KMS-11 (cell line): ENCODE data around the gene CUEDC1.

ENCODE experiments used
- H2AFZ ChIP-seq: fragments of 200-600 bp; sonication (generic); 2 replicates; pipeline ENCODE4 v1.6.1; 2016; ENCODE audit warnings: antibody characterized with exemption, mixed run types, low read depth
- H3K27ac ChIP-seq: fragments of 200-600 bp; sonication (generic); 2 replicates; pipeline ENCODE4 v1.6.1; 2016; ENCODE audit warnings: mild to moderate bottlenecking, mixed run types
- H3K27me3 ChIP-seq: fragments of 200-600 bp; sonication (generic); 2 replicates; pipeline ENCODE4 v1.6.1; 2017; ENCODE audit warnings: mild to moderate bottlenecking, low read depth, mixed run types, moderate library complexity; ENCODE audit not compliant: insufficient read depth
- H3K36me3 ChIP-seq: fragments of 200-600 bp; sonication (generic); 2 replicates; pipeline ENCODE4 v1.6.1; 2017; ENCODE audit warnings: mild to moderate bottlenecking, mixed run types; ENCODE audit not compliant: insufficient read depth
- H3K4me1 ChIP-seq: fragments of 200-600 bp; sonication (generic); 2 replicates; pipeline ENCODE4 v1.6.1; 2016; ENCODE audit warnings: mild to moderate bottlenecking, low read depth, mixed run types; ENCODE audit not compliant: poor library complexity, severe bottlenecking
- H3K4me2 ChIP-seq: fragments of 200-600 bp; sonication (generic); 2 replicates; pipeline ENCODE4 v1.7.0; 2016; ENCODE audit warnings: mild to moderate bottlenecking, mixed run types
- H3K4me3 ChIP-seq: fragments of 200-600 bp; sonication (generic); IDR thresholded peaks from 2 replicates; pipeline ENCODE4 v1.6.1; 2017; ENCODE audit warnings: low read depth, low read length, mixed read lengths; ENCODE audit not compliant: insufficient read depth
- H3K79me2 ChIP-seq: fragments of 200-600 bp; sonication (generic); 2 replicates; pipeline ENCODE4 v1.6.1; 2016; ENCODE audit warnings: low read depth, mixed run types; ENCODE audit not compliant: insufficient read depth
- H3K9ac ChIP-seq: fragments of 200-600 bp; sonication (generic); 2 replicates; pipeline ENCODE4 v1.6.1; 2016; ENCODE audit warnings: mild to moderate bottlenecking, mixed run types
- H4K20me1 ChIP-seq: fragments of 200-600 bp; sonication (generic); 2 replicates; pipeline ENCODE4 v1.6.1; 2016; ENCODE audit warnings: mild to moderate bottlenecking, mixed run types; ENCODE audit not compliant: insufficient read depth
- CTCF ChIP-seq: fragments of 200-600 bp; sonication (generic); conservative IDR thresholded peaks from 2 replicates; pipeline ENCODE4 v1.6.1; 2017; ENCODE audit warnings: low read depth, mild to moderate bottlenecking, antibody characterized with exemption, low read length, moderate library complexity, mixed read lengths

The CUEDC1 gene

GRCh38 chr17:57903961-57904360 lies 51.3 kb downstream of the CUEDC1 start:
- H3K27ac ChIP-seq = peak overlapping the region; percentile 80
- TF ChIP-seq CTCF = no peak
- no peaks in the 10 kb centered on the region for H4K20me1 ChIP-seq
- no peak overlapping the region for H3K4me3 ChIP-seq
- no peaks in the 10 kb centered on the region for H3K36me3 ChIP-seq
- peak overlapping the region; percentile 57; the same call in 1 of the 2 replicates for H2AFZ ChIP-seq
- peaks cover 69% of the 10 kb centered on the region for H3K4me1 ChIP-seq
- peak overlapping the region; percentile 49; the same call in 1 of the 2 replicates for H3K9ac ChIP-seq
- H3K27me3 ChIP-seq = no peaks in the 10 kb centered on the region
- H3K79me2 ChIP-seq = no peaks in the 10 kb centered on the region
- H3K4me2 ChIP-seq = peak overlapping the region; percentile 92

GRCh38 chr17:57902800-57903759 lies 52.1 kb downstream of the CUEDC1 start:
- peak overlapping the region; percentile 80 for H3K27ac ChIP-seq
- H2AFZ ChIP-seq = peak overlapping the region; percentile 57; the same call in 1 of the 2 replicates
- H3K79me2 ChIP-seq = no peaks in the 10 kb centered on the region
- H3K27me3 ChIP-seq = no peaks in the 10 kb centered on the region
- H3K4me1 ChIP-seq = peaks cover 69% of the 10 kb centered on the region
- peak overlapping the region; percentile 49; the same call in 1 of the 2 replicates for H3K9ac ChIP-seq
- H3K4me2 ChIP-seq = peak overlapping the region; percentile 92
- H3K36me3 ChIP-seq = no peaks in the 10 kb centered on the region
- no peak for TF ChIP-seq CTCF
- no peak overlapping the region for H3K4me3 ChIP-seq
- H4K20me1 ChIP-seq = no peaks in the 10 kb centered on the region

- H3K27me3 ChIP-seq = no peaks in the 10 kb centered on the region
- H3K4me2 ChIP-seq = peak overlapping the region; percentile 92
- H3K4me3 ChIP-seq = no peak overlapping the region
- no peaks in the 10 kb centered on the region for H3K79me2 ChIP-seq
- H2AFZ ChIP-seq = peak overlapping the region; percentile 57; the same call in 1 of the 2 replicates
- no peaks in the 10 kb centered on the region for H4K20me1 ChIP-seq
- no peaks in the 10 kb centered on the region for H3K36me3 ChIP-seq
- peak overlapping the region; percentile 49; the same call in 1 of the 2 replicates for H3K9ac ChIP-seq
- peaks cover 69% of the 10 kb centered on the region for H3K4me1 ChIP-seq
- H3K27ac ChIP-seq = peak overlapping the region; percentile 80
- TF ChIP-seq CTCF = no peak
Measured at GRCh38 chr17:57902117-57902799, 53.0 kb downstream of the CUEDC1 start.

- H3K79me2 ChIP-seq = no peaks in the 10 kb centered on the region
- no peak for TF ChIP-seq CTCF
- no peaks in the 10 kb centered on the region for H3K27me3 ChIP-seq
- no peak overlapping the region for H3K27ac ChIP-seq
- no peak overlapping the region for H3K9ac ChIP-seq
- H3K4me2 ChIP-seq = no peak overlapping the region; the same call in 1 of the 2 replicates
- peaks cover 68% of the 10 kb centered on the region for H3K4me1 ChIP-seq
- no peaks in the 10 kb centered on the region for H4K20me1 ChIP-seq
- no peak overlapping the region for H2AFZ ChIP-seq
- H3K36me3 ChIP-seq = no peaks in the 10 kb centered on the region
- no peak overlapping the region for H3K4me3 ChIP-seq
Measured at GRCh38 chr17:57900991-57901743, 54.0 kb downstream of the CUEDC1 start.
